Measurements from ENCODE around the gene ZDHHC7.

ZDHHC7 gene

DNA sequence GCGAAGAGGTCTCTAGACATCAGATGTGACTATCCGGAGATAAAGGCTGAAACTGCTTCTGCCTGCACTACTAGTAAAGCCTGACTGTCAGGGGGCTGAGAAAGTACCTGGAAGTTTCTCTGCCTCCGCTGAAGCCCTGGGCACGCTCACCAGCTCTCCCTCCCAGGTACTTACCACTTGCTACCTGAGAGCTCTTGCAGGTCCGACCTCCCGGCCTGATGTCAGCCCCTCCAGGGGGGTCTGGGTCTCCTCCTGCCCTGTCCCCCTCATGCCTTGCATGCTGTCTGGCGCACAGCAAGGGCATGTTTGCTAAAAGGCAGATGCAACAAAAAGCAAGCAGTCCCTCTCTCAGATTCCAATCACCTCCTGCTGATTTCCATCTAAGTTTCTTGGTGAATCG lies 17.4 kb downstream of the ZDHHC7 start:
- no peak for DNase-seq (ENCODE audit: low read depth)

DNA sequence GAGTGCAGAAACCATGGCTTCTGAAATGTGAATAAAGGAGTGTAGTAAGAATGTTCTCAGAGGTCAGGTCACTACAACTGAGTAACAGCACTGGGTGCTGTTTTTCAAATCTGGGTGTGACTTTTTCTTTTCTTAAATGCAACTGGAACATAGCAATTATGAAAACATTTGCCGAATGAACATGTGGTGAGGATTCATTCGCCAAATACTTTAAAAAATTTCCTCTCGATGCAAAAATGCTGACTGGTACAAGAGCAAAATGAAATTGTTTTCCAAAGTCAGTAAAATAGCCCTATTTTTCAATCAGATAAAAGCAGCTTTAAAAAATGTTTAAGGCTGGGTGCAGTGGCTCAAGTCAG lies 18.6 kb downstream of the ZDHHC7 start:
- no peak for DNase-seq (ENCODE audit: low read depth)

DNA sequence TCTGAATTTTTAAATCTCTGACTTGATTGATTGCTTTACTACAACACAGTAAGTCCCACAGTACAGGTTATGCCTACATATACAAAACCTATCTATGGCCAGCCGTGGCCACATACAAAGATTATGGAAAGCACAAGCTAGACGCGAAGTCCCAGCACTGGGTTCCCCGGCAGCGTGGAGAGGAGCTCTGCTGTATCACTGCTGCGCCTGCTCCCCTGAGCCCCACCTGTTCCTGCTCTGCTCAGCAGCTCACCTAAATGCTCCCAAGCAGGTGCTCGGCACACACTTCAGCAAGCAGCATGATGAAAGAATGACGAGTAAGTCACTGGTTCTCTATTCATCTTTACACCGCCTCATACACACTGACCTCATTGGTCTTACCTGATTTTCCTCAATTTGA lies 20.6 kb downstream of the ZDHHC7 start:
- DNase-seq (ENCODE audit: low read depth) = no peak

DNA sequence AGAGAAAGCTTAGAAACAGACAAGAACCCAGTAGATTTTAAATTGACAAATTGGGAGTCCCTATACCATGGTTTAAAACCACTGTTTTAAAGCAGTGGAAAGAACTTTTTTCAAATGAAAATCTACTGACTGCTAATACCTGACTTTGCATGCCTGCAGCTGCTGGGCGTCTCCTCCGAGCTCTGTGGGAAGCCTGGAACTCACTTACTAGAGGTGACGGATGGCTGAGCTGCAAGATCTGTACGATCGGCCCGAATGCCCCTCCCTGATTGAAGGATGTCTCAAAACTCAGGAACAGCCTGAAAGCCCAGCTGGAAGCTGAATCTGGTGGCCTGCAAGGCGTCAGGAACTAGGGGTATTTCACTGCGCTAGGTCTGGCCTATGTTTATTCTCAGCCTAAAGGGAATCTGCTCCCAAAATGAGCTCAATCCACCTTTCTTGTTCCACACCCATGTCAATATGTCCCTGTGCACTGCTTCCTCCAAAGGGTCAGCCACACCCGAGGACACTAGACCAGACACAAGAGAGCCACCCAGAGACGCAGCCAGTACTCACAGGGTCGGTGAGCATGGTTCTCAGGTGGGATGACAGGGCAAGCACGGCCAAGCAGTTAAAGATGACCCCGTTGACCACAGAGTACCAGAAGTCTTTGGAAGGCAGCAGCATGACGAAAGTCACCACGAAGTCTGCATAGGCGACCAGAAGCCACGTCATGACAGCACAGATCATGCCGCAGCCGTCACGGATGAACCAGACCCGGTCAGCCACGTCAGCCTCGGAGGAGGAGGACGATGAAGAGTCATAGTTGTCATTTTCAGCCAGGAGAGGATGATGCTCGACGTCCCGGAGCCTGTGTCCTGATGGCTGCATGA lies 21.4 kb downstream of the ZDHHC7 start:
- no peak for DNase-seq (ENCODE audit: low read depth)

DNA sequence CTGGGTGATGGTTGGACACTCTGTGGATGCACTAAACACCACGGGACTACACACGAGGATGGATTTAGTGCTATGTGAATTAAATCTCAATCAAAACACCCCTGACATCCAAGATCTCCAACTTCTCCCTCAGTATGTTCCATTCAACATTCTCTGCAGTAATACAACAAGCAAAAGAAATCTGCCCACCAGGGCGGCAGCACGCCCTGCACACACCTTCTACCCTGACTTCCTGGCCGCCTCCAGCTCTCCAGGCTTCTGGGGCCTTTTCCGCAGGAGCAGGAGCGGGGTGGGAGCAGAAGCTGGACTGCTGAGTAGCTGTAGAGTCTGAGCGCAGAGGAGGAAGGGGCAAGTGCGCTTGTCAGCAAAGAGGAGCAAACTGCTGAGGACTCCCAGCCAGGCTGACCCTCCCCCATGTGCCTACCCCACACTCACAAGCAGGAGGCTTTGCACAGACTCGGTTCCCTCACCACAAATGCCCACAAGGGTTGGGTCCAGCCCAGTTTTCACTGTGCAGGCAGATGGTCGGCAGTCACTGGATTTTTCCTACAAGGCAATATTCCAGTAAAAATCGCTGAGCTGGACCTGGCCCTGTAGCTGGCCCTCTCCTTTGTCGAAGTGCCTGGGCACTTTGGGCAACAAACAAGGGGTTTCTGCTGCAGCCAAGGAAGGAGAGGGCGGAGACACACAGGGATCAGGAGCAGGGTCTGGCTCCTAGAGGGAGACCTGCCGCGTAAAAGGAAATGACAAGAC lies 22.8 kb downstream of the ZDHHC7 start:
- DNase-seq (ENCODE audit: low read depth) = no peak

DNA sequence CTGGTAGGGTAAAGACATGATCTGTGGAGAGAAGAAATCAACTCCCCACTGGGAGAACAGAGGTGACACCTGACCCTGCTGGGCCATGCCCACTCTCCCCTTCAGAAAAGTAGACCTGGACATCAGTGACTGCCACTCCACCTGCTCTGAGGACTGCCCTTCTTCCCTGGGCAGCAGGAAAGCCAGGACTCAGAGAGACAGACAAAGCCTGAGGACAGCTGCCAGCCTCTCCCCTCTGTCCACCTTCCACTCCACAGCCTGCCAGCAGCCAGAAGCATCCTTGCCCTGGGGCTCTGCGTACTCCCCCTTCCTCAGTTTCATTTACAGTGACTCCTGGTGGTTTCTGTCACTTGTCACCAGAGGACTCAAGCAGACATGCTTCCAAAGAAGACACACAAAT lies 24.5 kb downstream of the ZDHHC7 start:
- no peak for DNase-seq (ENCODE audit: low read depth)

DNA sequence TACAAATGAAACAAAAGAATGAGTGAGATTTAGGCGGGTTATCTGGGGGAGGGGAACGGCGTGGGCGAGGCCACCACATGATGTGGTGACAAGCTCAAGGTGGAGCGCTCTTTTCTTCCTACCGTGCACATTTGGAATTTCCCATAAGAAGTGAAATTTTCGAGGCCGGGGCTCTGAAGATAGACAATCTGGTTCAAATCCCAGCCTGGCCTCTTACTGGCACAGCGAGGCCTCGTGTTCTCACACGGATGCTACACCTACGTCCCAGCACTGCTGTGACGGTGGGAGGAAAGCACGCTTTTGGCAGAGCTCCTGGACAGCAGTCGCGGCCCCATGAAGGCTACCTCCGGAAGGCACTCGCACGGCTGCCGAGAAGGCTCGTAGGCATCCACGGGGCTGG lies 25.2 kb downstream of the ZDHHC7 start:
- no peak for DNase-seq (ENCODE audit: low read depth)

DNA sequence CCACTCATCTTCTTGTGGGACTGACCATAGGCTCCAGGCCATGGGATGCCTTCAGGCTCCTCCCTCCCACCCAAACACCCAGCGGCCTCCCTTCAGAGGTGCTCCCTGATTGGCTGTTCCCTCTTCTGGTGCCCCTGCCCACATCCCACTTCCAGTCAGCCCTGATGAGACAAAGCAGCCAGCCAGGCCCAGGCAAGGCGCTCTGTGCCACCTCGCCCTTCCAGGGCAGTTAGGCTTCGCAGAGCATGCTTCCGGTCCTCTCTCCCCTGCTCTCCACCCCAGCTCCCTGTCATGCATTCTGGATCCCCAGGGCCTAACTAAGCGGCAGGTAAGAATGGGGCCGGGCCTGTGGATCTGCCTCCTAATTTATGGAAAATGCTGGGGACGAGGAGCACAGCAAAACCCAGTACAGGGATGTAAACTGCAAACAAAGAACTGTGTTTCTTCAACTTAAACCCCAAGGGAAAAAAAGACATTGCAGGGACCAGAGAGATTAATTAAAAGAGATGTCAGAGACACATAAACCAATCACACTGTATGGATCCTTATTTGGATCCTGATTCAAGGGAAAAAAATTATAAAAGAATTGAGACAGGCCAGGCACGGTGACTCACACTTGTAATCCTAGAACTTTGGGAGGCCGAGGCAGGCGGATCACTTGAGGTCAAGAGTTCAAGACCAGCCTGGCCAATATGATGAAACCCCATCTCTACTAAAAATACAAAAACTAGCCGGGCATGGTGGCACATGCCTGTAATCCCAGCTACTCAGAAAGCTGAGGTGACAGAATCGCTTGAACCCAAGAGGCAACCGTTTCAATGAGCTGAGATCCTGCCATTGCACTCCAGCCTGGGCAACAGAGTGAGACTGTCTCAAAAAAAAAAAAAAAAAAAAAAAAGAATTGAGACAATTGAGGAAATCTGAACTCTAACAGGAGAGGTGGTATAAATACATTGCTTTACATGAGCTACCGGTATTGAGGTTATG lies 26.0 kb downstream of the ZDHHC7 start:
- no peak for DNase-seq (ENCODE audit: low read depth)

DNA sequence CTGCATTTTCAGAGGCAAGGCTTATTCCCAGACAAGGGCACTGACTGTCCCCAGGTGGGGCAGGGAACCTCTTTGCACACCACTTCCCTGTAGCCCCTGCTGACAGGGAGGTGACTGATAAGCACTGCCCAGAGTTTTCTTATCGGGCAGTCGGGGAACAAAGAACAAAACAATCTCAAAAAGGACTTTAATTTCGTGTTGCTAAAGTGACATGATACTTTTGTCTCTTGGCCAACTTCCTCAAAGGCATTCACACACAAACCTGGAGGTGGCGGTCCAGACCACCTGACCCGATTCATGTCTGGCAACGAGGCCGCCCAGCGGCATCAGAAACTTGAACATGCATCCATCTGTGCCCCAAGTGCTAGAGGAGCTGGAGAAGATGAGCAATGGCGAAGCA lies 28.9 kb downstream of the ZDHHC7 start:
- DNase-seq (ENCODE audit: low read depth) = no peak

DNA sequence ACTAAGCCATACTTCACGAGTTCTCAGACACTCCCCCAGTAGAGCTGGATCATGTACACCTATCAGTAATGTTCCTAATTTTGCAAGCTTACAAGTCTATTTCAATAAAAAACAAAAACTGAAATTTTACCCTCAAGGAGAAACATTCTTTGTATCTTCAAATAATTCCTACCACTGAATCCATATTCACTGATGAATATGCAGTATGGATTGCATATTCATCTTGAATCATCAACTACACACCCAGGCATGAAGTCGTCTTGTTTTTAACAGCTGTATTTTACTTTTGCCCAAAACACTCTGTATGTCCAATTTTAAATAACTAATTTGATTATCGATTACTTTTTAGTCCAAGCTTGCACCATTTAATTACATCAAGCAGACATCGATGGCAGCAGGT lies 31.8 kb downstream of the ZDHHC7 start:
- no peak for DNase-seq (ENCODE audit: low read depth)

DNA sequence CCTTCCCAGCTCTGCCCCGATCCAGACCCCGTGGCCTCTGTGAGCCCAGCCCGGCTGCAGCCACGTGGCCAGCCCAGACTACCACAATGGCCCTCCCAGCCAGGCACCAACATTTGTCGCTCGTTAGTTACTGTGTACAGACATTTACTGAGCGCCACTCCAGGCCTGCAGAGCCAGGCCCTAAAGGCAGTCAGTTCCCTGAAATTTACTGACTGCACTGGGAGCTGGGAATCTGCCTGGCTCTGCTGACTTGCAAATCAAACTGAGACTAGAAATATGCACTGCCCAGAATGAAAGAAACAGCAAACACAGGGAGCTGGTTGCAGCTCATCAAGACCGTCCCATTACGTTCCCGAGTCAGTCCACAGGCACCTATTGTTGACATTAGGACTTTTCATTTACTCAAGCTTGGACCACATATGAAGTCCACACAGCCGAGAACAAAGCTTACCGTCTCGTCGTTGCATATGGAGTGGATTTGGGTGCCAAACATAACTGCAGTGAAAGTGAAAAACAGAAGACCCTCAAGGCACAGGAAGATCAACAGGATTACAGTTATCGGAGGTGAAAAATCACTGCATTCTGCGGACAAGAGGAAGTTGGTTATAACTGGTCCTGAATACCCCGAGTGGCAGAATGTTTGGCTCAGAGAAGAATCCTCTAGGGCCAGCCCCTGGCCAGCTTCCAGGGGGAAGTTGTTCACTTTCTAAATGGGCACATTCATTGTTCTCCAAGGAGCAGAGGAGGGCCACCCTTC lies 34.5 kb downstream of the ZDHHC7 start:
- DNase-seq (ENCODE audit: low read depth) = no peak

DNA sequence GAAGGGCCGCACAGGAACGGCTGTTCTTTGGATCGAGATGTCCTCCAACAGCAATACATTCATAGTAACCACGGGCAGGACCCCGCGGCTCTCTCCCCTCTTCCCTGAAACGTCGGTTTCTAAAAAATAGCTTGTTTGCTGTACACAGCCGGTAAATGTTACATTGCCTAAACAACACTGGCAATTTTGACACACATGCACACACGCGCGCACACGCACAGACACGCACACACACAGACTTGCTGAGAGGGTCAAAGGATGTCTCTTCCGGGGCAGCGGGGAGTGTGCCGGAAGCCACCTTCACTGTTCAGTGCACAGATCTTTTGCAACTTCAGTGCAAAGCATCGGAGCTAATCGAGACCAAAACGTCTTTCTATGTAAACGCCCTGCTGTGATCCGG lies 35.8 kb downstream of the ZDHHC7 start:
- DNase-seq (ENCODE audit: low read depth) = no peak

DNA sequence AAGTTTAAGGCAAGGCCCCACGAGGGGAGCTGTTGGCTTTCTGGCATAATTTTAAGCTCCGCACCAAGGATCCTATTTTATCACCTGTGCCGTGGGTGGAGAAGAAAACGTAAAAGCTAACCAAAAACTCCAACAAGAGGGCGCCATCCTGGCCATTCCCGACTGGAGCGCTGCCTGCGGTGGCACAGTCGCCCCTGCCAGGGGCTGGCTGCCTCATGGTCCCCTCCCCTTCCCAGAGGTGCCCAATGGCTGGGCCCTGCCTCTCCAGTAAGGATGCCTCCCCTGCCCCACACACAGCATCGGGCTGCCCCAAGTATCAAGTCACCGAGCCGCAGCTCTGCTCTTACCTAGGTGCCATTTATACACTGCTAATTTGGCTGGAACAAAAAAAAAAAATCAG lies 36.3 kb downstream of the ZDHHC7 start:
- DNase-seq (ENCODE audit: low read depth) = no peak

DNA sequence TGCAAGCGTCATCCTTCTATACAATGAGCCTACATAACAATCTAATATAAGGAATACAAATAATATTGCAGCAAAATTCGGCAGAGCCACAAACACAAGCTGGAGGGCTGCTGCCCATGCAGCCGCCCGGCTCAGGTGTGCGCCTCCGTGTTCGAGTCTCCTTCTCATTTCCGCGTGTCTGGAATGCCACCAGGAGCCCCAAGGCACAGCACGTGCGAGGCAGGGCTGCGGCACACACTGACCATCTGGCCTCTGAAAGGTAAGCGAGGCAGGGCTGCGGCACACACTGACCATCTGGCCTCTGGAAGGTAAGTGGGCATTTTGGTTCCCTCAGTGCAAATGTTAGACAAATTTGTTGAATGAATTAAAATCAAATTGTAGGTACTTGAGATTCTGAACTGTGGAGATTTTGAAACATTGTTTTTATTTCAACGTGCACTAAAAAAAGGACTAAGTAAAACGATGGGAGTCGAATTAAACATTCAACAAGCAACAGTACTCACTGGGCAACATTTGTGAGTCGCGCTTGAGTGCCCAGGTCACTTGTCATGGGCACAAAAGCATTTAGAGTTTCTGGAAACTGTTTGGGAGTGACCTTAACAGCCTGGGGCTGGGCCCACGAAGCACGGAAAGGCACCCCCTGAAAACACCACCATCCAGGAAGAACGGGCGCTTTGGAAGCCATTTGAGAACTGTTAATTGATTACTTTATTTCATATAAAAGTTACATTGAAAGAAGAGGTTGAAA lies 37.4 kb downstream of the ZDHHC7 start:
- no peak for DNase-seq (ENCODE audit: low read depth)

DNA sequence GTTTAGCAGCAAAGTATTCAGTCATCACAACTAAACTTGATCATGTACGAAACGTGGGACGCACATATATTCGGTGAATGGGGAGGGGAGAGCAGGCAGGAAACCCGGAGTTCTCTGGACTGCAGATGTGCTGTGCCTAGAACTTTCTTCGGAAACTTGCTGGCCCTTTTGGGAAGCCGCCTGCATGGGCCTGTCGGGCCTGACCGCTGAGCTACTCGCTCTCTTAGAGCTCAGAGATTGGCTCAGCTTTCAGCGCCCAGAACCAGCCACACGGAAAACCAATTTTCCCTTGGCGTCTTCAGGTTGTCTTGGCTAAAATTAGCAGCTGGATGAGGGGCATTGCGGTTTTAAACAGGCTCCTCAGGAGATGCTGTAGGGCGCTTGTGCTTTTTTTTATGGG lies 38.1 kb downstream of the ZDHHC7 start:
- DNase-seq (ENCODE audit: low read depth) = no peak

DNA sequence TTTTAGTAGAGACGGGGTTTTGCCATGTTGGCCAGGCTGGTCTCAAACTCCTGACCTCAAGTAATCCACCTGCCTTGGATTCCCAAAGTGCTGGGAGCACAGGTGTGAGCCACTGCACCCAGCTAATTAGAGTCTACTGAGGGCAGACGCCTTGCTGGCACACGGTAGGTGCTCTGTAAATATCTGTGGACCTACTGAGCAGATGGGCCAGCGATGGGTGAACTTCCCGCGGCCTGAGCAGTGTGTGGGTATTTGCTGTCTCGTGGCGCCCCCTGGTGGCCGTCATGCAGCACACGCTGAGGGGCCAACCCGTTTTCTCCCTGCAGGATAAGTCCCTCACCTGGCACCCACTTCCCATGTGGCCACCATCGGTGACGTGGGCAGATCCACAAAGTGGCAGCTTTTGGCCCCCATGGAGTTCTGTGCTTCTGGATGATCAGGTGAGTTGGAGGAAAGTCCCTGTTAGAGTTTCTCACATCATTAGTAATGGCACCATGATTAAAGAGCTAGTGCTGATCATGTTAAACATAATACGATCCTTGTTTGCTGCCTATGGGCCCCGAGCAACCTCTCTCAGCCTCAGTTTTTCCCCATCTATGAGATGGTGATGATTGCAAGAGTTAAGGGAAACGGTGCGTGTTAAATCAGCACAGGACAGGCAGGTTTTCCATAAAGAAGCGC lies 40.7 kb downstream of the ZDHHC7 start:
- DNase-seq (ENCODE audit: low read depth) = no peak

DNA sequence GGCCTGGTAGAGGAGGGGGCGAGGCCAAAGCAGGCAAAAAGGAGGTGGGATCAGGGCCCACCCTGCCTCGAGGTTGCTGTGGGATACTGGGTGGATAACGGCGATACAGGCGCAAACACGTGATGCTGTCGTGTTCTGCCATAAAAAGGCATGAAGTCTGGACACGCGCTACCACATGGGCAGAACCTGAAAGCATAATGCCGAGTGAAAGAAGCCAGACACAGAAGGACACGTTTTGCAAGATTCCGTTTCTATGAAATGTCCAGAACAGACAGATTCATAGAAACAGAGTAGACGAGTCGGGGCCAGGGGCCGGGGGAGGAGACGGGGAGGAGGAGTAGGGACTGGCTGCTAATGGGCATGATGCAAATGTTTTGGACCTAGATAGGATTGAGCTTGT lies 43.5 kb downstream of the ZDHHC7 start:
- DNase-seq (ENCODE audit: low read depth) = no peak

DNA sequence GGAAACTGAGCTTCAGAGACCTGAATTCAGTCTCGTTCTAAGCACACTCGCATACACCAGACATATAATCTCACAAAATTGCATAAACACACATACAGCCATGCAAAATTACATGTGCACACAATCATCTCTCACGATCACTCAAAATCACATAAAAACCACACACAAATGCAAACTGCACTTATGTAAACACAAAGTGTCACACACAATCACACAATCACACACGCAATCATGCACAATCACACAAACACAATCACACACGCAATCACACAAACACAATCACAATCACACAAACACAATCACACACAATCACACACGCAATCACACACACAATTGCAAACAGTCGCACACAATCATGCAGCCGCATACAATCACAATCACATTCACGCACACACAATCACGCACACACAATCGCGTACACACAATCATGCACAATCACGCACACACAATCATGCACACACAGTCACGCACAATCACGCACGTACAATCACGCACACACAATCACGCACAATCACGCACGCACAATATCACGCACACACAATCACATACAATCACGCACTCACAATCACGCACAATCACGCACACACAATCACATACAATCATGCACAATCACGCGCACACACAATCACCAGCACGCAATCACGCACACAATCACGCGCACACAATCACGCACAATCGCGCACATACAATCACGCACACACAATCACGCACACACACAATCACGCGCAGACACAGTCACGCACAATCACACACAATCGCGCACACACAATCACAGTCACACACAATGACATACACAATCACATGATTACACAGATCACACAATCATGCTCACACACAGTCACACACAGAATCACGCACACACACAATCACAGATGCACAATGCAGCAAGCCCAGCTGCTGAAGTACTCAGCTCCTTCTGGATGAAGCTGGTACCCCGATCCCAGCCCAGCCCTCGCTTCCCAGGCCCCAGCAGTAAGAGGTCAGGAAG lies 45.6 kb downstream of the ZDHHC7 start:
- DNase-seq (ENCODE audit: low read depth) = no peak
